GM18508 (cell line): ENCODE measurements around the gene SLCO2A1.

ENCODE experiments used
- ATAC-seq: cut with Tn5 transposase; IDR thresholded peaks from one replicate; pipeline ENCODE4 v1.9.1; 2021; ENCODE audit warnings: moderate number of reproducible peaks; ENCODE audit not compliant: insufficient read depth, unreplicated experiment

SLCO2A1 gene

DNA sequence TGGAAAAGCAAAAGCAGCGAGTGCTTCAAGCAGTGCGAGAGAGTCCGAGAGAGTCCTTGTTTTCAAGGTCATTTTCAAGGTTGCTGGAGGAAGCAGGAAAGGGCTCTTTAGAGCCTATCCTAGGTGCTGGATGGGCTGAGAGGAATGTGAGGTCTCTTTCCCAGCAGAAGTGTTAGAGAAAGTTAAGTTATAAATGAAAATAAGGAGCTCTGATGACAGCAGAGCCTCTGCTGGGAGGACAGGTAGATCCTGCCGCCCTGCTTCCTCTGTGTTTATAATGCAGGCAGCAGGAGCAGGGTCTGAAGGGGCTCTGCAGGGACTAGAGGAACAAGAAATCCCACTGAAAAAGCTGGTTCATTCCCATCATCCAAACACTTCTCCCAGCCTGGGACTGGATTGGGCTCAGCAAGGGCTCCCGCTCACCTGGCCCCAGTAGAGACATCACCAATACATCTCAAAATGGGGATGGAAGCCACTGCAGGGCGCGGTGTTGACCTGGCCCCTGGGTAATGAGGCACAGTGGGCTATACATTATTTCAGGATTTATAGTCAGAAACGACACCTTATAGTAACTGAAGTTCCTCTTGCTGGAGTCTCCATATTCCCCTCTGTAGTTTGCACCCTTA lies 92.6 kb downstream of the SLCO2A1 start:
- ATAC-seq: no peak

DNA sequence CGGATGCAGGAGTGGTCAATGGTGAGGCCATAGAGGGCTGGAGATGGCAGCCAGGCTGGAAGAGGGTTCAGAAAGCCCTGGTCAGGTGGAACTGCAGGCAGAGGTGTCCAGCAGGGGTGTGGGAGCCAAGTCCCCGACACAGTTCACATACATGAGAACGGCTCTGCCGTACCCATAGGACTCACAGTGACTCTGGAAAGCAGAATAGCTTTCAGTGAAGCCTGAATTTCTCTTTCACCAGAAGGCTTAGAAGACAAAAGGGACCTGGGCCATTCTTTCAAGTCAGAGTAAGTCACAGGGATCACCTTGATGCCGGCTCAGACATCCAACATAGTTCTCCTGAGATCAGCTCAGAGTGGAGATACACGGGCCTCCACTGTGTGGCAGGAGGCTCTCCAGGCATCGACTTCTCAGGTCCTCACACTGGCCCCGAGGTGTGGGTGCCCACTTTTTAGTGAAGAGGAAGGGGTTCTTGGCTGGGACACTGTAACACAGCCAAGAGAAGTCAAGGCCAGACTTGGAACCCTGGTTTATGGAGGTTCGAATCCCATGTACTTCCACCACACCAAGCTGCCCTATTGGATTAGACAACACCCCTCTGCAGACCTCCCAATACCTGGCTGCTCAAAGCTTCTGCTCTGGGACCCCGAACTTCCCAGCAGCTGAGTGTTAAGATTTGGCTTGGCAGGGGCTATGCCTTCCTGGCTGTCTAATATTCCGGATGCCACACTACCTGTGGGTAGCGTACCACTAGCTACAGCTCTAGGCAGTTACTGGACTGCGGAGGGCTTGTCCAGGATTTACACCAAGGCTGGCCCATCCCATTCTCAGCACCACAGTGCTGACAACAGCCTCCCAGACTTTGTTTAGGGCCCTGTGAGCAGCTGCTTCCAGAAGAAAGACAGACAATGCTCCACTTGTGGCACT lies 93.6 kb downstream of the SLCO2A1 start:
- no peak for ATAC-seq

DNA sequence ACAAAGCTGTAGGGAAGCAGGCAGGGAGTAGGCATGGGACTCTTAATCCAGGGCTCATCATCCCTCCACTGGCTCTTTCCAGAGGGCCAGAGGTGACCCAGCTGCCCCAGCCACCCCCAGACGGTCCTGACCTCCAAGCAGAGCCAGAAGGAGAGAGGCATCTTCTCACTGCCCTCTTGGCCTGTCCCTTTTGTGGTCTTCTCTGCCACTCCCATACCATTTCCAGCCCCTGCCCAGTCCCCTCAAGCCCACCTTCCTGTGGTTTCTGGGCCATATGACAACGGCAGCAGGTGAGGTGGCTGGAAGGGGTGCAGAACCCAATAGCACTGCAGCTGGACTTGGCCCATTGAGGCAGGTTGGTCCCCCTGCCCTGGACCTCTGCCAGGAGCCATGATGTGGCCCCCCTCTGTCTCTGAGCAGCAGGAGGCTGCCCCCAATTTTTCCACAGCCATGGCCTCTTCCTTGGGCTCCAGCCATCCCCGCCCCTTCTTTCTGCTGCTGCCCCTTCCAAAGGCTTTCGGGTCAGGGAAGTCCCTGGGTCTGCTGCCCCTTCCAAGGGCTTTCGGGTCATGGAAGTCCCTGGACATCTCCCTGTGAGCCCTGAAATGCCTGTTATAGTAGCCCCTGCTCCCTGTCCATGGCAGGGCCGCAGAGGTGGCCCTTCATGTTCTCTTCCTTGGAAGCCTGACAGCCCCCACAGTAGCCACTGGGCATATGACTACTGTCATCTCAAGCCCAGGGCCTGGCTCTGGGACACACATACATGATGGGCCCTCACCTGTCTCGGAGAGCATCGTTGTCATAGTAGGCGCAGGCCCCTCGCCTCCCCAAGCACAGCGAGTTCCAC lies 94.5 kb downstream of the SLCO2A1 start:
- ATAC-seq: no peak

DNA sequence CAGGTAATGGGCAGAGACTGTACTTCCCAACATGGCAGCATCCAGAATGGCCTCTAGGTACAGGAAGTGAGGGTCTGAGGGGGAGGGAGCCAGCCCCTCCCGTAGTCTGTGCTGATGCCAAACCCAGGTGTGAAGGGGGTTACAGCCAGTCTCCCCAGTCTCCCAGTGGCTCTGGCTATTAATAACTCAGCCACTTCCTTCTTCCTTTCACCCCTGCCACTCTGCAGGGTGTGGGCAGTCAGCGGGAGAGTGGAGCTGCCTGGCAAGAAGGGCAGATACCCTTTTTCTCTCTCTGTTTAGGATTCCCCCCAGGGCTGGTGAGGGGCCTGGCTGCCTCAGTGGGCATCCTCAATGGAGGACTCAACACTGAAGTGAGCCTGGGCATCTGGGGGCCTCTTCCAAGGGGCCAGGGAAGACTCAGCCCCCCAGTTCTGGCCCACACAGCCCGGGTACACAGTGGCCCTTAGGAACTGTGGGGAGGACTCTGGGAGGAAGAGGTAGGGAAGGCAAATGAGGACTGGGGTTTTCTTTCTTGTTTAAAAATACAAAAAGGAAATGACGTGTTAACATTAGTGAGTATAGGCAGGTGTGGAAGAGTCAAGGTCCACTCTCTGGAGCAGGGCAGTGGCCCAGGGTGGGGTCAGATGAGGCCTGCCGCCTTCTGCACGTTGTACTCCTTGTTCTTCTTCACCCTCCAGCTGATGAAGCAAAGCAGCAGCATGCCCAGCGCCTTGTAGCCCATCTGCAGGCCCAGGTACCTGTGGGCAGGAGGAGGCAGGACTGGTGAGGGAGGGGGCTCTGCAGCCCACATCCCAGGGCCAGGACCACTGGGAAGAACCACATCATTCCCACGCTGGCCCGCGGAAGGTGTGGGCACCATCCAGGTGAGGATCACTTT lies 95.4 kb downstream of the SLCO2A1 start:
- no peak for ATAC-seq

DNA sequence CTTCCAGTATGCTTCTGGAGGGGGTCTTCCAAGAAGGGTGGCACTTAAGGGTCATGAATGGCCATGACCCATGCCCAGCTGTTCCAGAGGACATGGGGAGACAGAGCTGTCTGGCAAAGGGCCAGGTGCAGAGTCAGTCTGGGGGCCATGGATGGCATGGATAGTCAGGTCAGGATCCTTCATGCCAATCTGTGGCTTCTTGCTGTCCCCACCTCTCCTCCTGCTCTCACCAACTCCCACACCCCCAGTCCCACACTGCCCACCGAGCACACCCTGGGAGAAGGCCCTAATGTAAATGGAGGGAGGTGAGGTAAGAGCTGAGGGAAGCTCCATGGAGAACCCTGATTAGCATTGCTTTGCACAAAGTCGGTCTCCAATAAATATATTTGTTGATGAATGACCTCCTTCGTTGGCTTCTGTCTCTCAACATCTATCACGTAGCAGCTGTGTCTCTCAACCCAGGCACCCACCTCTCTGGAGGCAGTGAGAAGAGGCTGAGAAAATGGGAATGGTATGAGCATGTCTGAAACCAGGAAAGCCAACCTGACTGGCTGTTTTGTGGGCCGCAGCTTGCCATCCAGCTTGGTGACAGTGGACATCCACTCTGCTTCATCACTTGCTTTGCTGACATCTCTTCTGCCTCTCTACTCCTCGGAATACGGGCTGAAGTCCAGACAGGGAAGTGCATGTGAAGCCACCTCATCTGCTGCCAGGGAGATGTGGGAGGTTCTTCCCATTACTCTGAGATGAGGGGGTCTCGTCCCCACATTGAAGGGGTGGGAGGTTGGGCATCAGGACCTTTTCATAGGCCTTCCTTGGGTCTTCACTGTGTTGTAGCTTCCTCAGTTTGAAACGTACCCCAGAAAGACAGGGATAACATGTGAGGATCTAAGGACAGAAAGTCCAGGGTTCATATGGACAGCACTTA lies 96.4 kb downstream of the SLCO2A1 start:
- ATAC-seq: no peak

DNA sequence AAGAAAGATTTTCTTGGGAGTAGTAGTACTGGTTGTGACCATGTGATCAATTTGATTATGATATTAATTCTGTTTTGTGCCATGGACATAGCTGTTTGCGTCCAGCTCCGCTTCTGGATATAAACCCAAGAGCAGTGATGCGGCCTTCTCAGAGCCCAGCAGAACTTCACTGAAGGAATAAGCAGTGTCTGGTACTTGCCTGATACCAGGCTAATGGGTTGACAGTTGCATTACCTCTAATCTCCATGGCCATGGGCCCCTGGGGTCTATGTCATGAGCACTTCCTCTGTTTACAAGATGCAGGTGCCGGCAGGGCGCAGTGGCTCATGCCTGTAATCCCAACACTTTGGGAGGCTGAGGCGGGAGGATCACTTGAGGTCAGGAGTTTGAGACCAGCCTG lies 97.7 kb downstream of the SLCO2A1 start:
- ATAC-seq: no peak

DNA sequence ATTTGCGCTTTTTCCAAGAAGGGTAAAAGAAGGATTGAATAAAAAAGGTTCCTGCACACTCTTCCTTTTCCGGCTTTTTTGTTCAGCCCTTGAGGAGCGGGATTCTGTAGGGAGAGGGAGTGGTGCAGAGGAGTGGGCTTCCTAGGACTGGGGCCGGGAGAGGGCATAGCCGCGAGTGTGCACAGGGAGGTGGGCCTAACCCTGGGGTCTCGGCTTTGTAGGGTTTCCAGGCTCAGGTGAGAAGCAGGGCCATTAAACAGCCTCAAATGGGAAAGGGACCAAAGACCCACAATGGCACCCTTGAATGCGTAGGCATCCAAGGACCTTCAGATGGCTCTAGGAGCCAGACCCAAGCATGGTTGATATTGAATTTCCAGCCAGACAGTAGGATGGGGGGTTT lies 98.6 kb downstream of the SLCO2A1 start:
- ATAC-seq: no peak

DNA sequence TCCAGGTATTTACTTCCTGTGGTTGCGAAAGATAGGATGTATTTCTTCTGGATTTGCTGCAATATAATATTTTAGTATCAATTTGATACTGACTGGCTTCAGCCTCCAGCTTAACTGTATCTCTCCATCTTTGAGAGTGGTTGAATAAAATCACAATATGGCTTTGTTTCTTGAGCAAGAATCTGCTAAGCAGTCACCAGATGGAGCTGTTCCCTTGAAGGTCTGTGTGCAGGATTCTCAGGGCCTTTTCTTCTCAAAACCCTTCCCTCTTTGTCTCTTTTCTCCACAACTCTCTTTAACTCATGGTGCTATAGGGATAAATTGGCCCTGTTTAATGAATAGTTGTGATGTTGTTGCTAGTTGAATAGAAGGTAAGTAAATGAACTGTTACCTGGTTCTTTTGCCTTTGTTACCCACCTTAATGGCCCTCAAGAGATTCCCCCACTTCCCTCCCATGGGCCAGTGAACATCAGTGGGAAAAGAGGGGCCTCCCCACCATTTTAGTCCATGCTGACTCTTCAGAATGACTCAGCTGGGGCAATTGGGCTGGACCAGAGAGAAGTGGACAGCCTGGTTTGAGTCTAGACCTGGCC lies 99.3 kb downstream of the SLCO2A1 start:
- no peak for ATAC-seq

DNA sequence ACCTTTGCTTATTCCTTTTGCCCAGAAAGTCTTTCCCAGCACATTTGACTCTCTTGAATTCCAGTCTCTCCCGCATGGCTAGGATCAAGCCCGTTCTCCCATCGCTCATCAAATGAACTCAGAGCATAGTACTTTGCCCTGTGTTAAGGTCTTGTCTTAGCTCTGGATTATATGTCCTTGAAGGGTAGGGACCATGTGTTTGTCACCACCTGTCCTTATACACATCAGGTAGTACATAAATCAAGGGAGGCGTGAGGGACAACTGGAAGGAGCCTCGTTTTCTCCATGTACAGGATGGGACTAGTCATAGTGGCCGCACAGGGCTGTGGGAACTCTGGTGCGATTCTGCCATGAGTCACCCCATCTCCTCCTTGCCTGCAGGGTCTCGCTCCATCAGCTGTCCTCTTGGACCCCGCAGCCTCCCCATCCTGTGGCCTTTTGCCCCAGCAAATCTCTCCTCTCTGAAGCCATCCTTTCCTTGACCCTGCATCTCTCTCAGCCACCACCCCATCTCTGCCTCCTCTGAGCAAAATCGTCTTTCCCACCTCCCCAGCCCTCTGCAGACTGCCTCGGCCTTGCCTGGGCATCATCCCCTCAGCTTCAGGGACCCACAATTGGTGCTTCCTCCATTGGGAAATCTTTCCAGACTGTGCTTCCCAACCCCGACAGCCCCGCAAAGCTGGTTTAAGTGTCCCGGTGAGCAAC lies 100.7 kb downstream of the SLCO2A1 start:
- no peak for ATAC-seq

DNA sequence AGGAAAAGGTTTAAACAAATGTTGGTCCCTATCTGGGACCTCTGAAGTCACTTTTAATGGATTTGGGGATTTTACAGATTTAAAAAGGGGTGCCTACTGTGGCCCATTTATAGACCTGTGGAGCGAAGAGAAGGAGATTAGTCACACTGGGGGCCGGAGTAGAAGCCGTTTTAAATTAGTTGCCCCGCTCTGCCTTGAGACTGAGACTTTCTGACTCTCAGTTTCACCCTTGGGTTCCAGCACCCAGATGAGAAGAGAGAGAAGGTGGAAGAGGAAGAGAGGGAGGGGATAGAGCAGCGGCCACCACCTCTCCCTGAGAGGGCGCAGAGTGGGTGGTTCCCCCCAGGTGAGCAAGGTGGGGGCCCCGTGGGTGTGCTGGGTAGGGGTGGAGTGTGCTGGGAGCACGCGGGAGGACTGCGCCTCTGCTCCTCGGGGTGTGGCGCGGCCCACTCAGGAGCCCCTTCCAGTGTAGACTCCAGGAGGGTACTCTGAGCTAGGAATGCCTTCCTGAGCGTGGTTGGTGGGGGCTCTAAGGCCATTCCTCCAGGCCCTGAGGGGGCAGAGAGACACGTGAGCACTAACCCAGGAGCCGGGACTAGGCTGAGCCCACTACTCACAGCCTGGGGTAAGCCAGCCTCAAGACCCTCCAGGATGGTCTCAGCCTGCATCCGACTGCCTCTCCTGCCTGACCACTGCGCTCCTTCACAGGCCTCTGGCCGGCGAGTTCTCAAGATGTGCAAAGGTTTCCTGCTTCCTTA lies 101.4 kb downstream of the SLCO2A1 start:
- no peak for ATAC-seq

DNA sequence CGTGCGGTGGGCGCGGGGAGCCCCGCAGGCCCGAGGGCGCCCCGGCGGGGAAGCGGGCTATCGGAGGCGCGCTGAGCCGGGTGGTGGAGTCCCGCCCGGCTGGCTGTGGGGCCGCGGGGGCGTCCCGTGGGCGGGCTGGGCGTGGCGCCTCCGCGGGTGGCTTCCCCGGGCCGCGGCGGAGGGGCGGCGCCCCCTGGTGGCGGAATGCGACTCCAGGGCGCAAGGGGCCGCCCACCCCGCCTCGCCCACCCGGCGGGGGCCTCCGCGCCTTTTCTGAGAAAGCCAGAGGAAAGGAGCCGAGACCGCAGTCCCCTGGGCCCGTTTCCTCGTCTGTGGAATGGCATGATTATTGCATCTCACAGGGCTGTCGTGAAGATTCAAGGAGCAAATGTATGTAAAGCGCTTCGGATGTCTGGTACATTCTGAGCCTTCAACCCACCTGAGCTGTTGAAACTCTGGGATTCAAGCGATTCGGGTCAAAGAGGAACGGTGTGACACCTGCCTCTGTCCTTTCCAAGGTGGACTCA lies 102.1 kb downstream of the SLCO2A1 start:
- ATAC-seq: no peak

DNA sequence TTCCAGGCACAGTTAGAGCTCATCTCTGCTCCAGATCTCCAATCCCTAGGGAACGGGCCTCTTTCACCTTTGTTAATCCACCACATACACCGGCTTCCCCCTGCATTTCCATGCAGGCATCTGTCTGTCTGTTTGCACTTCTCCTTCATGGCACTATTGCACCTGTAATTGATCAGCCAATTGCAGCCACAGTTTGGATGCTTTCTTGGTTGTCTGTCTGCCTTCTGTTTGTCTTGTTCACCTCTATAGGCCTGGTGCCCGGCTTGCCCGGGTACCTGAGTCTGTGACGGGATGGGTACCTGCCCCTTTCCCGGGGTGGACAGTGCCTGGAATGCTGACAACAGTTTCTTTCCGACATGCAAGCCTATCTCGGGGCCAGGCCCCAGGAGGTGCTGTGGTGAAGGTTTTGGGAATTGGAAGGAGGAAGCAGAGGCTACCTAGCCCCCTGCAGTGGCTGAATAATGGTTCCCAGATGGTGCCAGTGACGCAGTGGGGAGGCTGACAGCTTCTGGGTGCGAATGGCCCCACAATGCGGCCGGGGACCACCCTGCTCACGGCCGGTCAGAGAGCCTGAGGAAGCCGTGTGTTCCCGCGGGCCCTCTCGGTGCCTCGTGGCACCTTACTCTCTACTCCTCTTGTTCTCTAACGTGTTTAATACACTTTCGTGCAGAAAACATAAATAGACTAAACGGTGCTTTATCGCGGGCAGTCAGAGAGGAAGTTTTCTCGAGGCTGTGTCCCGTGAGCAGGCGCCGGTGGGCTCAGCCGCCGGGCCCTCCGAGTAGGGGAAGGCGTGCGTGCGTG lies 102.8 kb downstream of the SLCO2A1 start:
- no peak for ATAC-seq

DNA sequence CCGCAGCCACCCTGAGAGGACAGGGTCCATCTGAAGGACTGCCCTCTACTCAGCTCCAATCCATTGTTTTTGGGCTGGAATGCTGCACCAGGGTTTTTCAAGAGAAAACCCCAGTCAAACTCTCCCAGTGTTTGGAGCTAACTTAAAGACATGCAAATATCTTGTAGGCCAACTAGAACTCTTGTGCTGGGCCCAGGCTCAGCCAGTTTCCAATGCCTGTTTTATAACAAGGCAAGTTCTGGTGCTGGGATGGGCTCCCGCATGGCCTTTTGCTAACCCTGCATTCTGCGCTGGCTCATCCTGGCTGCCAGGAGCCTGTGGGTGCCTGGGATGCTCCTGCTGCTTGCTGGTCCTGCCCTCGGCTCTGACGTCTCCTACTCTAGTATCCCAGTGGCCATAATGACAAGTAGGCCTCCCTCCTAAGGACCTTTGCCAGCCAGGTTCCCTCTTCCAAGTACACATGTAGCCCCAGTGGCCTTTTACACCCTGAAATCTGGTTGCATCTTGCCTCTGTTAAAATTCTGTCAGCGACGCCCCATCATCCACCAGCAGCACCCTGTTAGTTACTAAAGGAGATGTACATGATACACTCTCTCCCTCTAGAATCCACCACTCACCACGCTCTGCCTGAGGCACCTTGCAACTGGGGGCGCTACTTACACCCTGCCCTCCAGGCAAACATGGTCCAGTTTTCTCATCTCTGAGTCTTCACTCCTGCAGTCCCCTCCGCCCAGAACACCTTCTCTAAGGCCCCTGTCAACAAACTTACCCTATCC lies 103.6 kb downstream of the SLCO2A1 start:
- no peak for ATAC-seq

DNA sequence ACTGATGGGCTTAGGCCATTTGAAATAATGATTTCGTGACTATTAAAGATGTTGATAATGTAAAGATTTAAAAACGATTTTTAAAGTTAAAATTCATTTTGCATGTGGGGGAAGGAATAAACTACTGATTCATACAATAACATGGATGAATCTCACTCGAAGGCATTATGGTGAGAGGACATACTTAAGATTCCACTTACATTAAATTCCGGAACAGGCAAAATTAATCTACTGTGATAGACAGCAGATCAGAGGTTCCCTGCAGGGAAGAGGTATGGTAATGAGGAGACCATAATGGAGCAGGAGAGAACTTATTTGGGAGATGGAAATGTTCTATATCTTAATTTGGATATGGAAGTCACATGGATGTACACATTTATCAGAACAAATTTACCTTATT lies 105.7 kb downstream of the SLCO2A1 start:
- no peak for ATAC-seq

DNA sequence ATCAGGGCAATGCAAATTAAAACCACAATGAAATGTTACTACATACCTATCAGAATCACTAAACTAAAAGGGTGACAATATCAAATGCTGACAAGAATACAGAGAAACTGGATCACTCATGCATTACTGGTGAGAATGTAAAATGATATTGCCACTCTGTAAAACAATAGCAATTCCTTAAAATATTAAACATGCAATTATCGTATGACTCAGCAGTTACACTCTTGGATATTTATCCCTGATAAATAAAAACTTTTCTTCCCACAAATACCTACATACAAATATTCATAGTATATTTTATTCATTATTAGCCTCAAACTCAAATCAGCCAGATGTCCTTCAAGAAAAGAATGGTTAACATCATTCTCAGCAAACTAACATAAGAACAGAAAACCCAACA lies 108.1 kb downstream of the SLCO2A1 start:
- no peak for ATAC-seq
